ENCODE data around the gene GPR87. TPM values are rescaled to one million over a fixed set of nuclear protein-coding genes. Genes with fewer than 3 reads are reported as not detected.

GPR87 gene
- total RNA-seq, 1 experiment from 2014 or later: 3.8 TPM

DNA sequence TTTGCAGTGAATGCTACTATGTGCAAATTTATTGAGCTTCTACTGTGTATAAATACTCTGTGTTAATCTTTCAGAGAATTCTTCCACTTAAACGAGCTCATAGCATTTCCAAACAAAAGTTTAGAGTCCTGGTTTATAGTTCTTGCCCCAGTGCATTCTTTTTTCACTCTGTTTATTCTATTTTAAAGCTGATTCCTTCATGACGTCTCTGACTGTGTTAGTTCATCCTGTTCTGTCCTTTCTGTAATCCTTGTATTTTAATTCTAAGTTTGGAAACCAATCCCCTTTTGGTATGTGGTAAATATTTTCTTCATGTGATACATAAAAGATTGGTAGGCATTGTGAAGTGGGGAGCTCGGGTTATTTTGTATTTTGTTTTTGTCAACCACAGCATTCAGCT is 57.0 kb downstream of the GPR87 start:
- ChIA-PET CTCF (no interaction called here), POLR2A (no interaction called here), RAD21 (ENCODE audit: low non-redundant PET in 1 of 2, low total read pairs in 2 of 2, uncharacterized antibody in 2 of 2, unreplicated experiment in 2 of 2) (no interaction called here)
- H3K79me2 ChIP-seq (ENCODE audit: insufficient read depth, low read length): no peaks in the 10 kb centered on the region
- H2AFZ ChIP-seq (ENCODE audit: low read depth, low read length, poor library complexity, severe bottlenecking): no peak overlapping the region
- H4K20me1 ChIP-seq (ENCODE audit: insufficient read depth): no peaks in the 10 kb centered on the region
- H3K9ac ChIP-seq (ENCODE audit: low read length): no peak overlapping the region
- DNase-seq (ENCODE audit: low read depth, low spot score) (no peak), ATAC-seq (no peak)
- TF ChIP-seq ZBTB33 (IDR thresholded peaks at IDR 0.05; ENCODE audit: extremely low read depth, insufficient replicate concordance, low read length): no peak
- TF ChIP-seq REST (IDR thresholded peaks at IDR 0.05; ENCODE audit: low read depth): no peak
- no peak for TF ChIP-seq CBX3 (IDR thresholded peaks at IDR 0.05; ENCODE audit: low read depth)
- no peak for TF ChIP-seq SP1 (IDR thresholded peaks at IDR 0.05; ENCODE audit: low read depth)
- TF ChIP-seq ZFX (IDR thresholded peaks at IDR 0.05): no peak
- TF ChIP-seq POLR2AphosphoS5 (IDR thresholded peaks at IDR 0.05; ENCODE audit: low read depth, low read length): no peak
- no peak for TF ChIP-seq POLR2A (IDR thresholded peaks at IDR 0.05; ENCODE audit: borderline replicate concordance, extremely low read depth, insufficient read depth, insufficient read length)
- no peak for TF ChIP-seq SRF (IDR thresholded peaks at IDR 0.05; ENCODE audit: low read depth)
- TF ChIP-seq EGR1 (IDR thresholded peaks at IDR 0.05; ENCODE audit: low read depth): no peak
- TF ChIP-seq SIN3A (IDR thresholded peaks at IDR 0.05; ENCODE audit: low read depth): no peak
- no peak for TF ChIP-seq ZNF274 (IDR thresholded peaks at IDR 0.05; ENCODE audit: low read depth, low read length)
- no peak for TF ChIP-seq TCF7L2 (IDR thresholded peaks at IDR 0.05; ENCODE audit: borderline replicate concordance, extremely low read depth, insufficient read depth, insufficient read length)
- TF ChIP-seq, protein P1, sequence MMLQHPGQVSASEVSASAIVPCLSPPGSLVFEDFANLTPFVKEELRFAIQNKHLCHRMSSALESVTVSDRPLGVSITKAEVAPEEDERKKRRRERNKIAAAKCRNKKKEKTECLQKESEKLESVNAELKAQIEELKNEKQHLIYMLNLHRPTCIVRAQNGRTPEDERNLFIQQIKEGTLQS (IDR thresholded peaks at IDR 0.05): no peak
- no peak for TF ChIP-seq FOSL1 (IDR thresholded peaks at IDR 0.05; ENCODE audit: low read depth)
- TF ChIP-seq EZH2phosphoT487 (IDR thresholded peaks at IDR 0.05; ENCODE audit: borderline replicate concordance): no peak
- no peak for TF ChIP-seq YY1 (IDR thresholded peaks at IDR 0.05; ENCODE audit: extremely low read depth, insufficient replicate concordance, low read depth, low read length)
- no peak for TF ChIP-seq EZH2 (IDR thresholded peaks at IDR 0.05)
- H3K27ac ChIP-seq (ENCODE audit: low read depth, low read length): no peak overlapping the region
- no peaks in the 10 kb centered on the region for H3K27me3 ChIP-seq (ENCODE audit: insufficient read depth, low read length)
- H3K4me2 ChIP-seq (ENCODE audit: low read length): no peak overlapping the region
- no peaks in the 10 kb centered on the region for H3K9me2 ChIP-seq (ENCODE audit: insufficient read depth)
- H3K36me3 ChIP-seq (ENCODE audit: control insufficient read depth in 1 of 2, insufficient read depth in 2 of 2, low read length in 2 of 2): no peaks in the 10 kb centered on the region
- no peaks in the 10 kb centered on the region for H3K4me1 ChIP-seq (ENCODE audit: control insufficient read depth in 1 of 2, insufficient read depth in 2 of 2, low read length in 2 of 2)
- no TSS peak for BruUV-seq (replicated peaks)
- intact Hi-C loops (cut with micrococcal nuclease): no loop called here
- H3K9me3 ChIP-seq (ENCODE audit: control insufficient read depth in 1 of 2, insufficient read depth in 1 of 2, low read depth in 1 of 2, low read length in 2 of 2): no peaks in the 10 kb centered on the region
- no peak overlapping the region for H3K4me3 ChIP-seq (replicated peaks in 1 of 2; ENCODE audit: low read depth in 1 of 2, low read length in 2 of 2)
